GM19351 (cell line): ENCODE results near the gene GNAT3.

Experiments
- ATAC-seq: cut with Tn5 transposase; IDR thresholded peaks from one replicate; pipeline ENCODE4 v1.9.1; 2021; ENCODE audit warnings: mild to moderate bottlenecking, moderate library complexity; ENCODE audit not compliant: unreplicated experiment

Gene GNAT3

DNA sequence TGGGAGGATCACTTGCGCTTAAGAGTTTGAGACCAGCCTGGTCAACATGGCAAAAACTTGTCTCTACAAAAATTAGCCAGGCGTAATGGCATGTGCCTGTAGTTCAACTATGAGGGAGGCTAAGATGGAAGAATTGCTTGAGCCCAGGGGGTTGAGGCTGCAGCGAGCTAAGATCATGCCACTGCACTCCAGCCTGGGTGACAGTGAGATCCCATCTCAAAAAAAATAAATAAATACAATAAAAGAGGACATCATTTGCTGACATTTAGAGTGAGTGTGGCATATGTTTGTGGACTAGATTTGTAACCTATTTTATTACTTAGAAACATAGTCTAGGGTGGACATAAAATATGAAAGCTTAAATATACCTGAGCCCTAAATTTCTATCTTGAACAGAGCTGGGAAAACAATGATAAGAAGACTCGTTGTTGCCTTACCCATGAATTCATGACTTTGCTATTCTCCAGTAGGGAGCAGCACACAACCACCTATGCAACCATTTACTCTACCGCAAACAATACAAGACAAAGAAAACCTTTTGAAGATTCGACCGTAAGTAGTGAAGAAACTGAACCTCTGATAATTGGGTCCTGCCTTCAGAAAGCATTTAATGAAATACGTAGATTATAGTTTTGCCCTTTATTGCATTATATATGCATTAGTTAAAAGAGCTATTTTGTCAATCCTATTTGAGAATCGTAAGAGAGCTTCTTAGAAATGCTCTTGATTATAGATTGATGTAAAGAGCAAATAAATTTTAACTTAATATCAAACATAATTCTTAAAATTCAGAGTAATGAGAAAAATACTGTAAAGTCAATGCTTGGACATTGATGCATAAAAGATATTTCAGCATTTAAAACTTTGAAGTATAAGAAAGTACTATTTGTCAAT is 83.5 kb downstream of the GNAT3 start:
- ATAC-seq, result no peak

- no peak for ATAC-seq
These were observed 84.6 kb downstream of the GNAT3 start for GRCh38 chr7:80427218-80427617.

- no peak for ATAC-seq
These were observed 91.0 kb downstream of the GNAT3 start for GRCh38 chr7:80420876-80421275.

GRCh38 chr7:80417211-80417793 is 94.6 kb downstream of the GNAT3 start:
- ATAC-seq, result no peak

GRCh38 chr7:80415522-80415921 is 96.3 kb downstream of the GNAT3 start:
- no peak for ATAC-seq

DNA sequence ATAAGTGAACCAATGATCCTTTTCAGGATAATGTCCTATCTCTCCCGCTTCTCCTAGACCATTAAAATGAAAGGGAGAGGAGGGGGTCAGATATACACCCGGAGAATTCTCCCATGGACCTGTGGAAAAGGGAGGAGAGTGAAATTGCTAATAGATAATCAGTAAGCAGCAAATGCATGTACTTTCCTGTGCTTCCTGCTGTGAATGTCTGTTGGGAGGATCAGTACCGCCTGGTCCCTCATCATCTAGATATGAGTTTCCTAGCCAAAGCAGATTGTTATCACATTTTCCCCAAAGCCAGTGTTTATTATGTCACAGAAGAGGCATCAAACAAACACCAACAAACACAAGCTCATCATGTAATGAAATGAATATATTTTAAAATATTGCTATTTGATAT is 96.8 kb downstream of the GNAT3 start:
- ATAC-seq, result no peak

DNA sequence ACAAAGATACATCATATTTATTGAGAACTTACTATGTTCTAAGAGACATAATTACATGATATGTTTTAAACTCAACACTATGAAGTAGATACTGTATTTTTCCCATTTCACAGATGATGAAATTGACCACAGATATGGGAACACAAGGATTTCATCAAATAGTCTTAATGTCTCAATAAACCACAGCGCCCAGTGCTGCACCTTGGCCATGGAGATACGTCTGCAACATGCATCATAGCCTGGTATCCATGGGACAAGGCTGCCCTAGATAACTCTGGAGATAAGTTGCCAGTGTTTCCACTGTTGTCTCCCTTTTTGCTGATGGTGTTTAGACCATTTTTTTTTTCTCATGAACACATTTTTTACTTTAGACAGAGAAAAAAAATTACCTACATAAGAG is 97.5 kb downstream of the GNAT3 start:
- ATAC-seq, result no peak

GRCh38 chr7:80413383-80413945 is 98.4 kb downstream of the GNAT3 start:
- no peak for ATAC-seq

DNA sequence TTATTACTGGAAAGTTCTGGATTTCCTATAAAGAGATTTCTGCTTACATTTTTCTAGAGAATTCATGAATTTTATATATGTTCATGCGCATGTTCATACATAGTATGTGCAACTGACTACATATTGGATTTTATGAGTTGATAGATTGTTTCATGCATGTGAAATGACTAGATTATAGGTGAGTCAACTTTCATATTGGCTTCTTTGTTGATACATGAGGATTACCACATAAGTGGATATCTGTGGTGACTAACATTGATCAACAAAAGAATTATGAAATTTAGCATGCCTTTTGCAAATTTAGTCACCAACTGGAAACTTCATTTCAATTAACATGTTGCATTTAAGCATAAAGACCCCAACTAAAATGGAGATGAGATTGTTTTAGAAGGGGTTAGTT is 99.0 kb downstream of the GNAT3 start:
- no peak for ATAC-seq

DNA sequence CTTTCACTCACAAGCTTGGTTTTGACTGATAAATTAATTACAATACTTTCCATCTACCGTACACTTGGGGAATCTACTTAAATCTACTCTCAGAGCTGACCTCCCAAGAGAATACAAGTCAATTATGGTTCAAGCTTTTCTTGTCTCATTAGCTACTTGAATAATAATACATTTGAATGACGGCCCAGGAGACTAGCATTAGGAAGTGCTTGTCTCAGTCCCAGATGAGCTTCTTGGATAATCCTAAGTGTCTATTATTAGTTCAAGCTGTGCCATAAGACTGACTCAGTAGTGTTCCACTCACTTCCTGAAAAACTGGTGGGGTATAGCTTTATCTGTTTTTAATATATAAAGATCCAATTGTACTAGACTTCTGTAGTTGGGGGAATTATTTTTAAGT is 100.2 kb downstream of the GNAT3 start:
- no peak for ATAC-seq

- ATAC-seq, result no peak
These were observed 101.8 kb downstream of the GNAT3 start for GRCh38 chr7:80410081-80410480.
